A204.1 (cell line): ENCODE data around the gene UBE4A.

Experiments
- FAIRE-seq: peaks from 2 replicates; lab custom pipeline; 2012; peaks lifted over from hg19 to GRCh38; lab: Jason Lieb, UNC

UBE4A gene

GRCh38 chr11:118341815-118342489, 17.4 kb upstream of the UBE4A start:
- FAIRE-seq, result no peak

- FAIRE-seq, result no peak
These were observed 16.8 kb upstream of the UBE4A start, which contains the start of gene CD3D for GRCh38 chr11:118342503-118343161. TSS of gene CD3D (minus strand) at chr11:118342705. CDS start at chr11:118342607, 98 bp downstream.

DNA sequence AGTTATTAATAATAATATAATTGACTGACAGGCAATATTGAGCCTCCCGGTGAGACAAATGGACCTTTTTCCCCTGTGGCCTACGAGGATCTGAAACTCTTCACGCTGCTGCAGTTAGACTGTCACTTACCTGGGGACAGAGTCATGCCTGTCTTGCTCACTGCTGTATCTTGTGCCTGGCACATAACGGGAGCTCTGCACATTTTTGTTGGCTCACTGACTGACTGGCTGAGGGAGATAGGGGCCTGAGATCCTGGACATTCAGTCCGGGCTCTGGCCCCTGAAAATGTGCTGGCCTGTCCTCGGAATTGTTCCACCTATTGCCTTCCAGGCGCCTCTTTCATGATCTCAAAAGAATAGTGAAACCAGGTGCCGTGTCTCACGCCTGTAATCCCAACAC, 16.2 kb upstream of the UBE4A start:
- no peak for FAIRE-seq

DNA sequence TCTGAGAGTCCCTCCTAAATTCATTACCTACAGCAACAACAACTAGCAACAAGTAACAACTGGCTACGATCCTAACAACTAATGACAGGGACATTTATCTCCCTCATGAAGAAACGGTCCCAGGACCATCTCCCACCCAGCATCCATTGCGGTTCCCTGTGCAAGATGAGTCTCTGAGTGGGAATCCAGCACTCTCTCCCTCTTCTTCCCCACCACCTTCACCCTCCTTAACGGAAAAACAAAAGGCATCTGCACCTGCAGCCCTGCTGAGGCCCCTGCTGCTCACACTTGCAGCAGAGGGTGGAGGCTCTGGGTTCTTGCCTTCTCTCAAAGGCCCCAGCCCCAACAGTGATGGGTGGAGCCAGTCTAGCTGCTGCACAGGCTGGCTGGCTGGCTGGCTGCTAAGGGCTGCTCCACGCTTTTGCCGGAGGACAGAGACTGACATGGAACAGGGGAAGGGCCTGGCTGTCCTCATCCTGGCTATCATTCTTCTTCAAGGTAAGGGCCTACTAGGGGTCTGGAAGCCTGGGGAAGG, 15.4 kb upstream of the UBE4A start, which contains the start of gene CD3G:
Gene CD3G (plus strand): TSS at position 364 of the 535 bp plus-strand sequence. CDS start 80 bp downstream, at position 444.
- no peak for FAIRE-seq

GRCh38 chr11:118349475-118349874, 9.9 kb upstream of the UBE4A start:
- FAIRE-seq, result no peak

DNA sequence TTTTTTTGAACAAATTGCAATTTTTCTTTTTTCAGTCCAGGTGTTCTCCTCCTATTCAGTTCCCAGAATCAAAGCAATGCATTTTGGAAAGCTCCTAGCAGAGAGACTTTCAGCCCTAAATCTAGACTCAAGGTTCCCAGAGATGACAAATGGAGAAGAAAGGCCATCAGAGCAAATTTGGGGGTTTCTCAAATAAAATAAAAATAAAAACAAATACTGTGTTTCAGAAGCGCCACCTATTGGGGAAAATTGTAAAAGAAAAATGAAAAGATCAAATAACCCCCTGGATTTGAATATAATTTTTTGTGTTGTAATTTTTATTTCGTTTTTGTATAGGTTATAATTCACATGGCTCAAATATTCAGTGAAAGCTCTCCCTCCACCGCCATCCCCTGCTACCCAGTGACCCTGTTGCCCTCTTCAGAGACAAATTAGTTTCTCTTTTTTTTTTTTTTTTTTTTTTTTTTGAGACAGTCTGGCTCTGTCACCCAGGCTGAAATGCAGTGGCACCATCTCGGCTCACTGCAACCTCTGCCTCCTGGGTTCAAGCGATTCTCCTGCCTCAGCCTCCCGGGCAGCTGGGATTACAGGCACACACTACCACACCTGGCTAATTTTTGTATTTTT, 6.2 kb upstream of the UBE4A start:
- peak; percentile 91 for FAIRE-seq

- no peak for FAIRE-seq
These were observed 1.3 kb upstream of the UBE4A start for GRCh38 chr11:118358071-118358470.

- FAIRE-seq, result no peak
These were observed 5.7 kb downstream of the UBE4A start for GRCh38 chr11:118364956-118365615.

DNA sequence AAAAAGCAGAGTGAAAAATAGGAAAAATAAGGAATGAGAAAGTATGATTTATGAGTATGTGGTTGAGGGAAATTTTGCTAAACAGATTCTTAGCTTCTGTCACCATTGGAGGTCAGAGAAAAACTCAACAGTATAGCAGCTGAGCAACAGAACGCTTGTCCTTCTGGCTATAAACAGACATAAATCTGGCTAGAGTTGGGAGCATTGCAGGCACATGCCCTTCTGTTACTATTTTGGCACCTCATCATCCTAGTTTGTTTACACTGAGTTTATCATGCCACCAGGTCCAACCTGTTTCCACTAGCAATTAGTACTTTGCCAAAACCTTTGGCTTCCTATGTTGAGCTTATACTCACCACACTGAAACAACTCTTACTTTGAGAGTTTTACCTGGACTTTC, 6.9 kb downstream of the UBE4A start:
- no peak for FAIRE-seq

DNA sequence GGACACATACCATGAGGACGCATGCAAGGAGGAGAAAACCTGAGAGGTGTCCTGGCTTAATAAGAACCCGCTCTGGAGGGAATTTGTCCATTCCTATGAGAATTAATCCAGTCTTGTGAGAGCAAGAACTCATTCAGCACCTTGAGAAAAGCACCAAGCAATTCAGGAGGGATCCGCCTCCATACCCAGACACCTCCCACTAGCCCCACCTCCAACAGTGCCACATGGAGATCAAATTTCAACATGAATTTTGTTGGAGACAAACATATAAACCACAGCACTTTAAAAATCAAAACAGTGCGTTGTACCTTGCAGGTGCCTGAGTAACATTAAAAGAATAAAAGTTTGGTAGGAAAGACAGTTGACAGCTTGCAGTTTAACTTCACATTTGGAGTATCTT, 11.4 kb downstream of the UBE4A start:
- no peak for FAIRE-seq

DNA sequence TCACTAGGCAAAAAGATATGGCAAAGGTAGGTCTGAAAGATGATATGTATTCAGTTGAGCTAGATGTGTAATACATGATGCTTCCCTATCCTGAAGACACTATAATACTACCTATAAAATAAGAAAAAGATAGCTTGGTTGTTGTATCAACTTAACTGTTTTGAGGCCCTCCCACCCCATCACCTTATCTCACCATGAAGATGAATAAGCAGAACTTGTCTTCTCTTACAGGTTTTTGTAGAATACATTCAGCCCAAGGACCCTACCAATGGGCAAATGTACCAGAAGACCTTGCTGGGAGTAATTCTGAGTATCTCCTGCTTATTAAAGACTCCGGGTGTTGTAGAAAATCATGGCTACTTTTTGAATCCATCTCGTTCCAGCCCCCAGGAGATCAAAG, 13.9 kb downstream of the UBE4A start:
- no peak for FAIRE-seq

- FAIRE-seq, result no peak
These were observed 14.5 kb downstream of the UBE4A start for GRCh38 chr11:118373871-118374270.

DNA sequence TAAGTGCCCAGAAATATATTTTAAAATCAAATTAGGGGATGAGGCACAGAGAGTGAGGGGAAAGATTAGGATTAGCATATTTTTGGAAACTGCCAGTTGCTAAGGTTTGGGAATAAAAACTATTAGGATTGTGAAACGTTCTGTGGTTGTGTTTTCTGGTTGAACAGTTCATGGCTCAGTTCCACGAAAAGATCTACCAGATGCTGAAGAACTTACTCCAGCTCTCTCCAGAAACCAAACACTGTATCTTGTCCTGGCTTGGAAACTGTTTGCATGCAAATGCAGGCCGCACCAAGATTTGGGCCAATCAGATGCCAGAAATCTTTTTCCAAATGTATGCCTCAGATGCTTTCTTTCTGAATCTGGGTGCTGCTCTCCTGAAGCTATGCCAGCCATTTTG, 15.3 kb downstream of the UBE4A start:
- FAIRE-seq, result no peak

DNA sequence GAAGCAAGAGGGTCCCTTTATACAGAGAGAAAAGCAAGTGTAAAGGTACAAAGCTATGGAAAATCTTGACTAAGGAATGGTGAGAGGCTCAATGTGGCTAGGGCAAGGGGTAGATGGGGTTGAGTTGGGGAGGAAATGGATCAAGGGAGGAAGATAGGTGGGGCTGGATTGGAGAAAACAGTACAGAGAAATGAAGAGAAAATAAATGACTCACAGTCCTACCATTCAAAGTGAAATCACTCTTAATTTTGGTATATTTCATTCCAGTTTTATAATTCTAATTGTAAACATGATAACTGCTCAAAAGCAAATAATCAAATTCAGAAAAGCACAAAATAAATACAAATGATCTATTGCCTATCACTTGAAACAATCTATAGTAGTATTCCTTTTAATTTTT, 16.6 kb downstream of the UBE4A start:
- no peak for FAIRE-seq

DNA sequence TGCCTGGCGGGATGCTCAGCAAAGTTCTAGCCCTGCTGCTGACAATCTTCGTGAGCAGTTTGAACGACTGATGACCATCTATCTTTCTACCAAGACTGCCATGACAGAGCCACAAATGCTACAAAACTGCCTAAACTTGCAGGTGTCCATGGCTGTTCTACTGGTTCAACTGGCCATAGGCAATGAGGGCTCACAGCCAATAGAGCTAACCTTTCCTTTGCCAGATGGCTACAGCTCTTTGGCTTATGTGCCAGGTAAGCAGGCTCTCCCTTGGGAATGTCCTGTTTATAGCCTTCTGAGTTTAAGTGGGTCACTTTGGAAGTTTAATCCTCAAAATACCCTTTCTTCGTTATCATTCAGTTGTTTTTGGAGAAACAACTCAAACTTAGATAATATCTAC, 20.1 kb downstream of the UBE4A start:
- FAIRE-seq, result no peak

DNA sequence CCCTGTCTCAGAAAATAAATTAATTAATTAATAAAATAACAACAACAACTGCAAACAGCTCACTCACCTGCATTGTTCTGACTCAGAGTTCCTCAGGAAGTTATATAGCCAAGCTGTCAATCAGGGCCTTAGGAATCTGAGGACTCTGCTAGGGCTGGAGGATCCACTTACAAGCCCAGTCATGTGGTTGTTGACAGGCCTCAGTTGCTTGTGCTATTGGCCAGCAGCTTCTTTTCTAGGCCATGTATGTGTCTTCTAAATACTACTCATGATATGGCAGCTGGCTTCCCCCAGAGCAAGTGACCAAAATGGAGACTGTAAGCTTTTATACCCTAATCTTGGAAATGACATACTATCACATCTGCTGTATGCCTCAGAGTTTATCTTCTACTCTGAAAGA, 21.2 kb downstream of the UBE4A start:
- FAIRE-seq, result no peak

- FAIRE-seq, result no peak
These were observed 23.6 kb downstream of the UBE4A start for GRCh38 chr11:118382954-118383353.

GRCh38 chr11:118383657-118384056, 24.3 kb downstream of the UBE4A start:
- no peak for FAIRE-seq

- no peak for FAIRE-seq
These were observed 36.7 kb downstream of the UBE4A start for GRCh38 chr11:118396097-118396501.

DNA sequence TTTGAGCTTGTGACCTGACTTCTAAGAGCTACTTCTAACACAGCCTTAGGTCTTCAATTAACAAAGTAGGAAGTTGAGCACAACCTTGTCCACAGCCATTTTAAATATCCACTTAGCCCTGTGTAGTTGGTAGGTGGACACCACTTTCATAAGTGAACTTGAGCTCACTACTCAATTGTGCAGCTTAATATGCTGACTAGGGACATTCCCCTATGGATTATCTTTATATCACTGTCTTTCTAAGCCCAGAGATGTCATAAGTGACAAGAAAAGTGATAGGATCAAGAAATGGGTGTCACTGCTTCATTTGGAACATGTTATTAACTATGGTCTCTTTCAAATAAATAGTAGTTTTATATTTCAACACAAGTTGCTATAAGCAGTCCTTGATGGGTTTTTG, 38.0 kb downstream of the UBE4A start:
- FAIRE-seq, result no peak

DNA sequence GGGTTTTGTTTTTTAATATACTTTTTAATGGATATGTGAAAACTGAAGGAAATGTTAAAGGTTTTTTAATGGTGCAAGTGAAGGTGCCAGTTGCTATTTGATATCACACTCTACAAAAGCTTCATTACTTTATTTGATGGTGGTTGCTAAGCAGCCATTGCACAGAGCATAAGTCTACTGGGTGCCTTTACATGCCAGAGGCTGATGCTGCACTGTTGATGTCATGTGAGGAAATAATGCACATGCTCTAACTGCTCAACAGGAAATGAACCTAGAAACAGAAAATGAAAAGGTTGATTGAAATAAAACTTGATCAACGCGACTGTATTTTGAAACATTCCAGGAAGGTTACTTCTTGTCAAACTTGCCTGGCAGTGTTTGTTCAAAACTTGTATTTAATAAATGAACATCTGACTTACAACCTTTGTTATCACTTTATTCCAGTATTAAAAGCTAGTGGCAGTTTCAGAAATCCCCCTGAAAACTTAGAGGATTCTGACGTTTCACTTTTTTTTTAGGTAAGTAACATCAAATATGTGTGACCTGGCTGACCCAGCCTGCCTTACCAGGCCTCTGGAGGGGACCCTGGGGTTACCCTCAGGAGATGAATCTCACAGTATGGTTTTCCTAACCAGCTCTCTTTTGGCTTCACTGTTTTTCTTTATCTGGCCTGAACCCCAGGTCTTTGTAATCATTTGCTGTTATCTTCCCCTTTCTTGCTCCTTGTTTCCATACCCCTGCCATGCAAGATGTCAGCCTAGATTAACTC, 39.6 kb downstream of the UBE4A start:
- no peak for FAIRE-seq
